Activated CD4-positive, alpha-beta T cell treated with anti-CD3 and anti-CD28 coated beads, Interleukin-2, amount 10 ng/mL, durations not matched to agents 7 days and 5 days (primary cell): ENCODE results near the gene CTTN. TPM values are rescaled to one million over a fixed set of nuclear protein-coding genes. Genes with fewer than 3 reads are reported as not detected.
"Not testable (repeated sequence)": the region's sequence is repeated elsewhere in the genome, so short reads cannot be mapped to it uniquely, and the experiment has no call there.

Source experiments
- CTCF ChIA-PET: fragments of 350-600 bp; sonication (Branson Sonifier 250); formaldehyde crosslinking; loops from one replicate; lab custom pipeline; 2021; ENCODE audit warnings: antibody characterized with exemption; lab: Charles Lee
- POLR2A ChIA-PET: fragments of 350-600 bp; sonication (Branson Sonifier 250); formaldehyde crosslinking; loops from one replicate; lab custom pipeline; 2021; ENCODE audit warnings: antibody characterized with exemption; lab: Charles Lee
- DNase-seq: peaks from one replicate; pipeline ENCODE4 v3.0.0-alpha.2; 2020
- H3K27ac Mint-ChIP-seq: one replicate; pipeline ENCODE4 v1.8.0; 2021; ENCODE audit warnings: mild to moderate bottlenecking, moderate library complexity, mixed read lengths
- H3K27me3 Mint-ChIP-seq: one replicate; pipeline ENCODE4 v1.8.0; 2021; ENCODE audit warnings: mixed read lengths
- H3K36me3 Mint-ChIP-seq: one replicate; pipeline ENCODE4 v1.8.0; 2021; ENCODE audit warnings: low read depth, mixed read lengths
- H3K4me1 Mint-ChIP-seq: one replicate; pipeline ENCODE4 v1.8.0; 2021; ENCODE audit warnings: mixed read lengths
- H3K4me3 Mint-ChIP-seq: one replicate; pipeline ENCODE4 v1.8.0; 2021; ENCODE audit warnings: mild to moderate bottlenecking, moderate library complexity, mixed read lengths
- H3K9me3 Mint-ChIP-seq: one replicate; pipeline ENCODE4 v1.8.0; 2021; ENCODE audit warnings: mixed read lengths
- total RNA-seq, 2 experiments: library from RNA; stranded (reverse); gene quantifications; one replicate each; pipeline ENCODE4 v1.2.3, GENCODE V29; 2021

The CTTN gene
- total RNA-seq, 2 experiments from 2014 or later = 0.42 to 0.54 TPM

DNA sequence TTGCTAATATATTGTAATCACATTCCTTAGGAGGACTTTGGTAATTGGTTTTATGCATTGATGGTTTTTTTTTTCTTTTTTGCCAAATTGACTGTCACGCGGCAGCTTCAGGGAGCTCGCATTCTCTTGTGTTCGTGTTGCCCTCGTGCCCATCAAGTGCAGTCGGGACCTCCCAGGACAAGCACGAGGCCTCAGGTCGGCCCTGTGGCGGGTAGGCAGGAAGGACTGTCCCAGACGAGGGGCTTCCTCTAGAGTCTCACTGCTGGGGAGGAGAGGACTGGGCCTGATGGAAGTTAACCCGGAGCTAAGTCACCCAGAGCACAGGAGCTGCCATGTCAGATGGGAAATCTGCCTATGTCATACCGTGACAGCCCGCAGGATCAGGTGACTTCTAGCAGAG, 37.0 kb downstream of the CTTN start:
- POLR2A ChIA-PET = no interaction called here
- no peaks in the 10 kb centered on the region for H3K9me3 Mint-ChIP-seq
- H3K4me3 Mint-ChIP-seq = no peak overlapping the region

GRCh38 chr11:70435765-70436500, 37.6 kb downstream of the CTTN start:
- ChIA-PET CTCF (no interaction called here), POLR2A (no interaction called here)
- no peak for DNase-seq
- Mint-ChIP-seq H3K27ac (no peak overlapping the region), H3K4me3 (no peak overlapping the region), H3K27me3 (no peaks in the 10 kb centered on the region), H3K36me3 (no peaks in the 10 kb centered on the region), H3K4me1 (no peaks in the 10 kb centered on the region), H3K9me3 (no peaks in the 10 kb centered on the region)

More for the DNA sequence above, 37.0 kb downstream of the CTTN start:
- Mint-ChIP-seq H3K4me1 (no peaks in the 10 kb centered on the region), H3K27ac (no peak overlapping the region), H3K27me3 (no peaks in the 10 kb centered on the region), H3K36me3 (no peaks in the 10 kb centered on the region)
- no peak for DNase-seq
- CTCF ChIA-PET = no interaction called here

- H3K27ac Mint-ChIP-seq = no peak overlapping the region
- H3K9me3 Mint-ChIP-seq = no peaks in the 10 kb centered on the region
- no peak overlapping the region for H3K4me3 Mint-ChIP-seq
- ChIA-PET CTCF (no interaction called here), POLR2A (no interaction called here)
- DNase-seq = no peak
- no peaks in the 10 kb centered on the region for H3K4me1 Mint-ChIP-seq
- H3K36me3 Mint-ChIP-seq = no peaks in the 10 kb centered on the region
- no peaks in the 10 kb centered on the region for H3K27me3 Mint-ChIP-seq
Observed at GRCh38 chr11:70436501-70436860, 38.2 kb downstream of the CTTN start.

- no peaks in the 10 kb centered on the region for H3K4me1 Mint-ChIP-seq
- H3K27ac Mint-ChIP-seq = no peak overlapping the region
- ChIA-PET POLR2A (no interaction called here), CTCF (no interaction called here)
- H3K36me3 Mint-ChIP-seq = no peaks in the 10 kb centered on the region
- no peak overlapping the region for H3K4me3 Mint-ChIP-seq
- no peaks in the 10 kb centered on the region for H3K27me3 Mint-ChIP-seq
- no peaks in the 10 kb centered on the region for H3K9me3 Mint-ChIP-seq
- DNase-seq = no peak
Observed at GRCh38 chr11:70437111-70437784, 38.9 kb downstream of the CTTN start.

GRCh38 chr11:70440206-70440605, 41.9 kb downstream of the CTTN start:
- no peak for DNase-seq
- no peak overlapping the region for H3K4me3 Mint-ChIP-seq
- H3K27me3 Mint-ChIP-seq = peaks cover 2% of the 10 kb centered on the region
- ChIA-PET POLR2A (no interaction called here), CTCF (no interaction called here)
- no peaks in the 10 kb centered on the region for H3K4me1 Mint-ChIP-seq
- no peaks in the 10 kb centered on the region for H3K36me3 Mint-ChIP-seq
- H3K27ac Mint-ChIP-seq = no peak overlapping the region
- H3K9me3 Mint-ChIP-seq = no peaks in the 10 kb centered on the region

GRCh38 chr11:70443773-70444030, 45.4 kb downstream of the CTTN start:
- Mint-ChIP-seq H3K4me1 (no peaks in the 10 kb centered on the region), H3K36me3 (peaks cover under 1% of the 10 kb centered on the region), H3K27ac (no peak overlapping the region), H3K27me3 (peaks cover 2% of the 10 kb centered on the region), H3K9me3 (peaks cover 4% of the 10 kb centered on the region), H3K4me3 (no peak overlapping the region)
- ChIA-PET CTCF (no interaction called here), POLR2A (no interaction called here)
- DNase-seq = no peak

DNA sequence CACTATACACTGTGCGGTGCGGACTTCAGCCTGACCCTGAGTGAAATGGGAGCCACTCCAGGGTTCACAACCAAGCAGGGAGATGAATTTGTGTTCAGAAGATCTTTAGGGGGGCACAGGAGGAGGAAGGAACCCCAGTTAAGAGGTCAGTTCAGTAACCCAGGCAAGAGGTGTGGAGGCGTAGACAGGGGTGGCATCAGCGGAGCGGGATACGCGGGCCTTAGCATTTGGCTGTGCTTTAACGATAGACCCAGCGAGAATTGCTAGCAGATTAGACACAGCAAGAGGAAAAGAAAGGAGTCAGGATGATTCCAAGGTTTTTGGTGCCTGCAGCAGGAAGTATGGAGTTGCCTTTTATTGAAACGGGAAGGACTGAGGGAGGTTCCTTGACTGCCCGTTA, 46.8 kb downstream of the CTTN start:
- Mint-ChIP-seq H3K36me3 (peaks cover 5% of the 10 kb centered on the region), H3K9me3 (peaks cover 16% of the 10 kb centered on the region), H3K27me3 (peaks cover 2% of the 10 kb centered on the region), H3K4me1 (no peaks in the 10 kb centered on the region), H3K27ac (no peak overlapping the region), H3K4me3 (no peak overlapping the region)
- DNase-seq = no peak
- CTCF ChIA-PET = no interaction called here
- POLR2A ChIA-PET = no interaction called here

GRCh38 chr11:70445605-70446004, 47.3 kb downstream of the CTTN start:
- Mint-ChIP-seq H3K27me3 (peaks cover 2% of the 10 kb centered on the region), H3K4me3 (no peak overlapping the region), H3K4me1 (no peaks in the 10 kb centered on the region), H3K36me3 (peaks cover 5% of the 10 kb centered on the region), H3K9me3 (peaks cover 20% of the 10 kb centered on the region), H3K27ac (no peak overlapping the region)
- DNase-seq = no peak
- ChIA-PET CTCF (no interaction called here), POLR2A (no interaction called here)

- no peak for DNase-seq
- Mint-ChIP-seq H3K36me3 (peaks cover 5% of the 10 kb centered on the region), H3K4me1 (no peaks in the 10 kb centered on the region), H3K4me3 (no peak overlapping the region), H3K27ac (no peak overlapping the region), H3K27me3 (no peaks in the 10 kb centered on the region), H3K9me3 (peaks cover 20% of the 10 kb centered on the region)
- ChIA-PET POLR2A (no interaction called here), CTCF (no interaction called here)
Observed at GRCh38 chr11:70448983-70449567, 50.7 kb downstream of the CTTN start.

- Mint-ChIP-seq H3K27ac (no peak overlapping the region), H3K36me3 (peaks cover 2% of the 10 kb centered on the region), H3K9me3 (peaks cover 11% of the 10 kb centered on the region), H3K4me3 (no peak overlapping the region), H3K27me3 (no peaks in the 10 kb centered on the region), H3K4me1 (no peaks in the 10 kb centered on the region)
- DNase-seq = no peak
- ChIA-PET POLR2A (interaction anchor here (0.5 kb wide), 1 partner anchor 297 kb away, joined by 3 read pairs; no protein-coding TSS in a partner anchor), CTCF (interaction anchor here (0.8 kb wide), 1 partner anchor 17 kb away, joined by 3 read pairs; no protein-coding TSS in a partner anchor)
Observed at GRCh38 chr11:70454197-70454767, 56.0 kb downstream of the CTTN start.

GRCh38 chr11:70454811-70455210, 56.5 kb downstream of the CTTN start:
- POLR2A ChIA-PET, H3K4me3 Mint-ChIP-seq, CTCF ChIA-PET, H3K4me1 Mint-ChIP-seq, H3K27me3 Mint-ChIP-seq, DNase-seq, H3K36me3 Mint-ChIP-seq, H3K27ac Mint-ChIP-seq, H3K9me3 Mint-ChIP-seq: not testable (repeated sequence)

- H3K9me3 Mint-ChIP-seq = peaks cover 2% of the 10 kb centered on the region
- ChIA-PET CTCF (no interaction called here), POLR2A (no interaction called here)
- H3K4me3 Mint-ChIP-seq = no peak overlapping the region
- no peak for DNase-seq
- H3K27me3 Mint-ChIP-seq = no peaks in the 10 kb centered on the region
- no peaks in the 10 kb centered on the region for H3K4me1 Mint-ChIP-seq
- H3K36me3 Mint-ChIP-seq = no peaks in the 10 kb centered on the region
- H3K27ac Mint-ChIP-seq = no peak overlapping the region
Observed at GRCh38 chr11:70455354-70455753, 57.0 kb downstream of the CTTN start.

DNA sequence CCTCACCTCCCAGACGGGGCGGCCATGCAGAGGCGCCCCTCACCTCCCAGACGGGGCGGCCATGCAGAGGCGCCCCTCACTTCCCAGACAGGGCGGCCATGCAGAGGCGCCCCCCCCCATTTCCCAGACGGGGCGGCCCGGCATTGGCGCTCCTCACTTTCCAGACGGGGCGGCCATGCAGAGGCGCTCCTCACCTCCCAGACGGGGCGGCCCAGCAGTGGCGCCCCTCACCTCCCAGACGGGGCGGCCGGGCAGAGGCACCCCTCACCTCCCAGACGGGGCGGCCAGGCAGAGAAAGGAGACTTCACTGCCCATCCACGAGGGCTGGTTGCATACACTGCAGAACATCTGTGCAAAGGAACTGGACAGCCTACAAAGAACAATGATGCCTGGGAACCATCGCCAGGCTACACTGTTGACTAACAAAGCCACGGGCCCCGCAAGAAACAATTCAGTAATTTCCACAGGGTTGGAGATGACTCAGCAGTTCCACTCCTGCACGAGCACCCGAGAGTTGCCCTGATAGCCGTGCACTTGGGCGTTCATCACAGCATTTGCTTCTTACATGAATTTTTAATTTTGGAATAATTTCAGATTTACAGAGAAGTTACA, 58.7 kb downstream of the CTTN start:
- no peak overlapping the region for H3K4me3 Mint-ChIP-seq
- no peak for DNase-seq
- CTCF ChIA-PET = no interaction called here
- H3K4me1 Mint-ChIP-seq = no peaks in the 10 kb centered on the region
- no peak overlapping the region for H3K27ac Mint-ChIP-seq
- no peaks in the 10 kb centered on the region for H3K36me3 Mint-ChIP-seq
- H3K9me3 Mint-ChIP-seq = no peaks in the 10 kb centered on the region
- H3K27me3 Mint-ChIP-seq = no peaks in the 10 kb centered on the region
- POLR2A ChIA-PET = no interaction called here
